Activated T-helper 1 cell treated with Interleukin-2 at 50 U/mL for 16 hours (primary cell): ENCODE measurements around the gene TM9SF4.

Experiments used
- DNase-seq: peaks from one replicate; pipeline ENCODE4 v3.0.0-alpha.2; 2020; ENCODE audit warnings: low read depth

The TM9SF4 gene

GRCh38 chr20:32208499-32209154 lies 99.1 kb downstream of the TM9SF4 start:
- DNase-seq: no peak

- no peak for DNase-seq
Measured at GRCh38 chr20:32209850-32210605, 100.5 kb downstream of the TM9SF4 start.

GRCh38 chr20:32213870-32214269 lies 104.4 kb downstream of the TM9SF4 start:
- no peak for DNase-seq

GRCh38 chr20:32215147-32215546 lies 105.6 kb downstream of the TM9SF4 start:
- no peak for DNase-seq

- no peak for DNase-seq
Measured at GRCh38 chr20:32215729-32216128, 106.2 kb downstream of the TM9SF4 start.

- no peak for DNase-seq
Measured at GRCh38 chr20:32216179-32217142, 106.9 kb downstream of the TM9SF4 start.
